HEK293 (cell line): Measurements from ENCODE around the gene LMAN1L.

Experiments used
- CTCF ChIA-PET: fragments of 350-600 bp; formaldehyde crosslinking; extraction: SDS; loops from one replicate; lab custom pipeline; 2021; ENCODE audit warnings: antibody characterized with exemption; lab: Yijun Ruan, JAX
- POLR2A ChIA-PET: fragments of 300-600 bp; formaldehyde crosslinking; extraction: SDS; loops from one replicate; lab custom pipeline; 2020; ENCODE audit warnings: antibody characterized with exemption, inconsistent platforms; lab: Yijun Ruan, JAX
- H3K27ac ChIP-seq: fragments of 200-500 bp; sonication (Bioruptor generic); 2 replicates; pipeline ENCODE4 v1.5.1; 2014; ENCODE audit warnings: low read depth, low read length, control low read depth, inconsistent platforms; ENCODE audit errors: extremely low read depth
- H3K36me3 ChIP-seq, 2 experiments: fragments of 200-500 bp in 1 of 2; sonication (Bioruptor generic) in 1 of 2; 1 replicate in 1 of 2; 2 replicates in 1 of 2; pipeline ENCODE4 v1.5.1; 2014 to 2017; ENCODE audit warnings: inconsistent platforms in 2 of 2, low read length in 2 of 2; ENCODE audit not compliant: control insufficient read depth in 2 of 2, insufficient read depth in 1 of 2
- H3K4me1 ChIP-seq: fragments of 200-500 bp; sonication (Bioruptor generic); 2 replicates; pipeline ENCODE4 v1.5.1; 2014; ENCODE audit warnings: mild to moderate bottlenecking, low read length, inconsistent platforms; ENCODE audit not compliant: control insufficient read depth, insufficient read depth
- H3K4me3 ChIP-seq: 2 replicates; pipeline ENCODE4 v1.5.1; 2011; ENCODE audit warnings: low read depth, mild to moderate bottlenecking, control low read depth, low read length, moderate library complexity
- H3K9me3 ChIP-seq: fragments of 200-500 bp; sonication (Bioruptor generic); 2 replicates; pipeline ENCODE4 v1.5.1; 2014; ENCODE audit warnings: low read depth, low read length, inconsistent platforms; ENCODE audit not compliant: control insufficient read depth, insufficient read depth
- FEZF1 ChIP-seq: fragments of 450-650 bp; formaldehyde crosslinking; IDR thresholded peaks from 2 replicates; pipeline ENCODE4 v1.5.1; 2016; ENCODE audit warnings: missing biosample characterization, missing genetic modification characterization
- GLIS2 ChIP-seq: fragments of 450-650 bp; formaldehyde crosslinking; IDR thresholded peaks from 2 replicates; pipeline ENCODE4 v1.5.1; 2016; ENCODE audit warnings: missing biosample characterization, missing genetic modification characterization
- IKZF3 ChIP-seq: fragments of 450-650 bp; IDR thresholded peaks from 2 replicates; pipeline ENCODE4 v1.5.0; 2018; ENCODE audit warnings: missing biosample characterization, mild to moderate bottlenecking, missing genetic modification characterization, moderate library complexity
- KLF17 ChIP-seq: fragments of 450-650 bp; formaldehyde crosslinking; IDR thresholded peaks from 2 replicates; pipeline ENCODE4 v1.5.1; 2016; ENCODE audit warnings: missing biosample characterization, missing genetic modification characterization
- KLF7 ChIP-seq: fragments of 450-650 bp; formaldehyde crosslinking; IDR thresholded peaks from 2 replicates; pipeline ENCODE4 v1.5.1; 2016; ENCODE audit warnings: missing biosample characterization, missing genetic modification characterization, borderline replicate concordance
- PRDM1 ChIP-seq: fragments of 450-650 bp; formaldehyde crosslinking; IDR thresholded peaks from 2 replicates; pipeline ENCODE4; 2016; ENCODE audit warnings: missing biosample characterization, missing genetic modification characterization
- SP2 ChIP-seq: fragments of 450-650 bp; formaldehyde crosslinking; IDR thresholded peaks from 2 replicates; pipeline ENCODE4 v1.5.1; 2016; ENCODE audit warnings: missing biosample characterization, missing genetic modification characterization
- SP7 ChIP-seq: fragments of 450-650 bp; formaldehyde crosslinking; IDR thresholded peaks from 2 replicates; pipeline ENCODE4 v1.5.1; 2016; ENCODE audit warnings: missing biosample characterization, missing genetic modification characterization
- TCF7L2 ChIP-seq: IDR thresholded peaks from 2 replicates; pipeline ENCODE4 v1.6.1; 2011; ENCODE audit warnings: low read depth, mild to moderate bottlenecking, inconsistent platforms, low read length, moderate library complexity, borderline replicate concordance
- ZBTB17 ChIP-seq: fragments of 450-650 bp; formaldehyde crosslinking; IDR thresholded peaks from 2 replicates; pipeline ENCODE4 v1.5.1; 2016; ENCODE audit warnings: missing biosample characterization, missing genetic modification characterization
- ZNF140 ChIP-seq: fragments of 450-650 bp; formaldehyde crosslinking; IDR thresholded peaks from 2 replicates; pipeline ENCODE4 v1.5.1; 2016; ENCODE audit warnings: missing biosample characterization, missing genetic modification characterization
- ZNF146 ChIP-seq: fragments of 450-650 bp; formaldehyde crosslinking; IDR thresholded peaks from 2 replicates; pipeline ENCODE4 v1.5.1; 2016; ENCODE audit warnings: missing biosample characterization, missing genetic modification characterization
- ZNF155 ChIP-seq: fragments of 450-650 bp; formaldehyde crosslinking; IDR thresholded peaks from 2 replicates; pipeline ENCODE4 v1.5.1; 2016; ENCODE audit warnings: missing biosample characterization, missing genetic modification characterization
- ZNF16 ChIP-seq: fragments of 450-650 bp; formaldehyde crosslinking; IDR thresholded peaks from 2 replicates; pipeline ENCODE4 v1.5.1; 2016; ENCODE audit warnings: low read depth, missing biosample characterization, missing genetic modification characterization
- ZNF169 ChIP-seq: fragments of 450-650 bp; formaldehyde crosslinking; IDR thresholded peaks from 2 replicates; pipeline ENCODE4 v1.5.1; 2016; ENCODE audit warnings: missing biosample characterization, missing genetic modification characterization
- ZNF223 ChIP-seq: fragments of 450-650 bp; formaldehyde crosslinking; IDR thresholded peaks from 2 replicates; pipeline ENCODE4 v1.5.1; 2016; ENCODE audit warnings: missing biosample characterization, missing genetic modification characterization
- ZNF48 ChIP-seq: fragments of 450-650 bp; formaldehyde crosslinking; IDR thresholded peaks from 2 replicates; pipeline ENCODE4 v1.5.1; 2016; ENCODE audit warnings: missing biosample characterization, missing genetic modification characterization
- ZNF530 ChIP-seq: fragments of 450-650 bp; formaldehyde crosslinking; IDR thresholded peaks from 2 replicates; pipeline ENCODE4 v1.5.1; 2016; ENCODE audit warnings: low read depth, missing biosample characterization, missing genetic modification characterization
- ZNF555 ChIP-seq: fragments of 450-650 bp; formaldehyde crosslinking; conservative IDR thresholded peaks from 2 replicates; pipeline ENCODE4 v1.5.1; 2017; ENCODE audit warnings: missing biosample characterization, mild to moderate bottlenecking, missing genetic modification characterization, inconsistent platforms
- ZNF558 ChIP-seq: fragments of 450-650 bp; formaldehyde crosslinking; IDR thresholded peaks from 2 replicates; pipeline ENCODE4 v1.5.1; 2016; ENCODE audit warnings: missing biosample characterization, missing genetic modification characterization
- ZNF664 ChIP-seq: fragments of 450-650 bp; formaldehyde crosslinking; IDR thresholded peaks from 2 replicates; pipeline ENCODE4 v1.5.1; 2016; ENCODE audit warnings: missing biosample characterization, missing genetic modification characterization
- ZNF785 ChIP-seq: fragments of 450-650 bp; formaldehyde crosslinking; IDR thresholded peaks from 2 replicates; pipeline ENCODE4 v1.5.1; 2016; ENCODE audit warnings: missing biosample characterization, missing genetic modification characterization
- ZSCAN5A ChIP-seq: fragments of 450-650 bp; formaldehyde crosslinking; IDR thresholded peaks from 2 replicates; pipeline ENCODE4 v1.5.1; 2016; ENCODE audit warnings: missing biosample characterization, missing genetic modification characterization
- TF ChIP-seq, protein P1 (sequence below): fragments of 450-650 bp; formaldehyde crosslinking; IDR thresholded peaks from 2 replicates; pipeline ENCODE4 v1.5.1; 2016; ENCODE audit warnings: missing biosample characterization, missing genetic modification characterization

Gene LMAN1L

GRCh38 chr15:74844319-74845207 is 31.9 kb downstream of the LMAN1L start:
- ChIA-PET CTCF (interaction anchor here (0.5 to 4.5 kb wide), 7 partner anchors 9 to 205 kb away, joined by 4 to 29 read pairs (median 5); no protein-coding TSS in a partner anchor), POLR2A (interaction anchor here (0.9 to 1.3 kb wide), 3 partner anchors 9 to 93 kb away, joined by 3 read pairs; partner anchors contain the start of gene COX5A)
- H3K27ac ChIP-seq: peak overlapping the region; percentile 37; the same call in 1 of the 2 replicates
- TF ChIP-seq KLF17 (tag by site-specific recombination) (no peak), ZSCAN5A (tag by site-specific recombination) (no peak), TCF7L2 (no peak), GLIS2 (tag by site-specific recombination) (no peak), ZNF664 (tag by site-specific recombination) (no peak), KLF7 (no peak), IKZF3 (peak; percentile 11; the same call in 1 of the 2 replicates), ZNF558 (tag by site-specific recombination) (no peak), ZNF555 (tag by site-specific recombination) (no peak), FEZF1 (no peak), ZNF169 (tag by site-specific recombination) (no peak), SP2 (tag by site-specific recombination) (0 out of 2 replicates have a peak, but pooled peaks have one; percentile 1), ZNF16 (tag by site-specific recombination) (no peak), ZNF155 (no peak), SP7 (no peak), ZBTB17 (tag by site-specific recombination) (0 out of 2 replicates have a peak, but pooled peaks have one; percentile 36), ZNF140 (tag by site-specific recombination) (no peak)
- TF ChIP-seq, protein P1, sequence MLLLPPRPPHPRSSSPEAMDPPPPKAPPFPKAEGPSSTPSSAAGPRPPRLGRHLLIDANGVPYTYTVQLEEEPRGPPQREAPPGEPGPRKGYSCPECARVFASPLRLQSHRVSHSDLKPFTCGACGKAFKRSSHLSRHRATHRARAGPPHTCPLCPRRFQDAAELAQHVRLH: no peak
- H3K9me3 ChIP-seq: no peaks in the 10 kb centered on the region
- H3K4me3 ChIP-seq: no peak overlapping the region
- H3K36me3 ChIP-seq: peaks cover 14 to 52% of the 10 kb centered on the region in 2 experiments
- H3K4me1 ChIP-seq: peaks cover 10% of the 10 kb centered on the region

GRCh38 chr15:74845208-74845568 is 32.6 kb downstream of the LMAN1L start:
- no peak for TF ChIP-seq ZNF146
- no peak for TF ChIP-seq PRDM1 (tag by site-specific recombination)
- TF ChIP-seq ZNF530 (tag by site-specific recombination): no peak
- TF ChIP-seq ZNF48 (tag by site-specific recombination): no peak
- TF ChIP-seq ZNF223 (tag by site-specific recombination): no peak
- TF ChIP-seq ZNF785 (tag by site-specific recombination): no peak
- peaks cover 10% of the 10 kb centered on the region for H3K4me1 ChIP-seq
- peak overlapping the region; percentile 37; the same call in 1 of the 2 replicates for H3K27ac ChIP-seq
- no peaks in the 10 kb centered on the region for H3K9me3 ChIP-seq
- POLR2A ChIA-PET: interaction anchor here (0.9 to 1.0 kb wide), 2 partner anchors 55 to 93 kb away, joined by 3 read pairs; partner anchors contain the start of gene COX5A
- H3K36me3 ChIP-seq: peaks cover 21 to 55% of the 10 kb centered on the region in 2 experiments
- no peak overlapping the region for H3K4me3 ChIP-seq
- CTCF ChIA-PET: interaction anchor here (1.2 to 4.5 kb wide), 2 partner anchors 12 to 57 kb away, joined by 4 to 29 read pairs; no protein-coding TSS in a partner anchor
